CD4-positive, alpha-beta T cell treated with Interleukin-6 for 4 hours (primary cell): ENCODE results near the gene POFUT2.

Experiments used
- DNase-seq: peaks from one replicate; pipeline ENCODE4 v3.0.0-alpha.2; 2020; ENCODE audit warnings: mixed read lengths

The POFUT2 gene

DNA sequence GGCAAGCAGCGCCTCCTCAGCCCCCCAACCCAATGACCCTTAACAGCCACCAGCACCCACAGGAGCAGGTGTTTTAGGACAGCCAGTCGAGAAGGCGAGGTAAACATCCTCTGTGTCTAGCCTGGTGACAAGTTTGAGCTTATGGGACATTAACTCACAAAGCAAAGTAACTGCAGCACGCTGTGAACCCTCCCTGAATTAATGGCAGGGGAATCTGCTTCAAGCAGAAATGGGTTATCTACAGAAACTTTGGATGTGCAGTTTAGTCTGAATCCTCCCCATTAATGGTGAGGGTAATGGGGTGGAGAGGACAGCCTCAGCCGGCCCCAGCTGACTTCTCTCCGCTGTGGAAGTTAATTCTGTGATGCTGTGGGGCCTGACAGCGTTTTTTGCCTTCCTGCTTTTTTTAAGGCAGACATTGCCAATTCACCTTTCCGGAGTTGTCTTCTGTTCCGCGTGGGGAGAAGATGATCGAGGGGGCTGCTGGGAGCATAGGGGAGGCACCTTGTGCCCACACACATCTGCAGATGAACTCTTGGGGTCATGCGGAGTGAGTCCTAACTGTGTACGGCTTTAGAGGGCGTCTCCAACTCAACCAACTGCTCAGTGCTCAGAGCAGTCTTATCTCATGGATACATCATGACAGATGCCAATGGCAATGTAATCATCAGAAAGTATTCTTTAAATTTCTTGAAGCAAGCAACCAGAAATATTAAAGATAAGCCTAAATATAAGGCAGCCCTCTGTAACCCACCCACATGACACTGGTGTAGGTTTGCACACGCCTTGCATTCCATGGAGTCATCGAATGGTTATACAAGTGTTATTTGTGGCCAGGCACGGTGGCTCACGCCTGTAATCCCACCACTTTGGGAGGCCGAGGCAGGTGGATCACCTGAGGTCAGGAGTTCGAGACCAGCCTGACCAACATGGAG is 41.0 kb downstream of the POFUT2 start:
- no peak for DNase-seq

- DNase-seq, result no peak
Observed at GRCh38 chr21:45244799-45245340, 42.8 kb downstream of the POFUT2 start.

DNA sequence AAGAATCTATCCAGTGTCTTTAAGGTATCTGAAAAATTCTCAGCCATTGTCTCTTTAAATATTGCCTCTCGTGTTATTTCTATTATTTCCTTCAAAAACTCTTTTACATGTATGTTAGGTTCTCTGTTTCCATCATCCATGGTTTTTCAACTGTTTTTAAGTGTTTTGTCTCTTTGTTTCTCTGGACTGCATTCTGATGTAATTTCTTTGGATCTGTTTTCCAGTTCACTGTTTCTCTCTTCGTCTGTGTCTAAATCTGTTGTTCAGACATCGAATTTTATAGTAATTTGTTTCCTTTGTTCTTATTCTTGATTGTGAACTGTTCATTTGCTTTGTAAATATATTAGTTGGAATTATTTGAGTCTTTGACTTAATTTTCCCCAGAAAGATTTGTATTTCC is 44.1 kb downstream of the POFUT2 start:
- no peak for DNase-seq

DNA sequence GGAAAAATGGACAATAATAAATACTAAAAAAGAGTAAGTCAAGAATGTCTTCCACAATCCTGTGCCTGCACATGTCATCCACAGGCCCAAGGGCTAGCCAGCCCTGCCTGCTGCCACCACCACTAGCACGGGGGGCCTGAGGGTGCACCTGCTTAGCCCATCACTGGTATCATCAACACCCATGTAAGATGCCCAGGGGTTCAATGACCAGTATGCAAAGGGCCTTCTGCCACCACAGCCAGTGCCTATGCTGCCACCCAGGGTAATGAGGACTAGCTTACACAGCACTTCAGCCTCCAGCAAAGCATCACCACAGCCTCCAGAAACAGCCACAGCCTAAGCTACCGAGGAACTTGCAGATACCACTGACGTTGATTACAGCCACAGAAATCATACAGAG is 46.3 kb downstream of the POFUT2 start:
- no peak for DNase-seq

- no peak for DNase-seq
Observed at GRCh38 chr21:45237401-45237800, 50.3 kb downstream of the POFUT2 start.

GRCh38 chr21:45236481-45236880 is 51.2 kb downstream of the POFUT2 start:
- DNase-seq, result no peak

- no peak for DNase-seq
Observed at GRCh38 chr21:45235488-45235887, 52.2 kb downstream of the POFUT2 start.

DNA sequence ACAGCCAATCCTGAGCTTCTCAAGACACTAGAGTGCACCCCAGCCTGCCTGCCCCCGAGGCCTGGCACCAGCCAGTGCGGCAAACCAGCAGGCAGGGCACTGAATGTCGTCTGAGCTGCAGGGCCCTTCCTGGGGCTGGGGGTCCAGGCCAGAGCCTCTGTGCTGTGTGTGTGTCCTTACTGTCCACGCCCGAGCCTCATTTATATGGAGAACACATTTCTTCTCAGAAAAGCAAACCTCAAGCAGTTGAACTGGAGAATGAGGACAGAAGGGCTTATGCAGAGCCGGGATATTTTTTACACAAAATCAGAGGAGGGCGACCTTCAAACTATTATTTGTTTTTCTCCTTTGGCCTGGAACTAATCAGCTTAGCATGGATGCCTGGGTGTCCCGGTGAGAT is 52.7 kb downstream of the POFUT2 start:
- no peak for DNase-seq

DNA sequence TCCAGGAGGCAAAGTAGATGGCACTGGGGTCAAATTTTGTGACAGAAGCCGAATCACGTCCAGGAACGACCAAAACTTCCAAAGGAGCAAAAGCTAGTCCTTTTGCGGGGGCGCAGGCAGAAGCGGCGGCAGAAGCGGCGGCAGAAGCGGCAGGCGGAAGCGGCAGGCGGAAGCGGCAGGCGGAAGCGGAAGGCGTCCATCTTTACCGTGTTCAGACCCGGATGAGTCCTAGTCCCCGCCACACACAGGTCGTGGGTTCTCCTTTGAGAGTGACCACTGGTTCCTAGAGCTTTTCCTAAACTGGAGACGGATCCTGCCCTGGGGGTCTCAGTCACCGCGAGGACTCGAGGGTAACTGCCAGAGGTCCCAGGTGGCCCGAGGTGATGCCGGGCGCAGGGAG is 53.6 kb downstream of the POFUT2 start:
- no peak for DNase-seq

- no peak for DNase-seq
Observed at GRCh38 chr21:45231705-45232104, 56.0 kb downstream of the POFUT2 start.

GRCh38 chr21:45228656-45229240 is 58.9 kb downstream of the POFUT2 start:
- no peak for DNase-seq

- DNase-seq, result peak; percentile 74
Observed at GRCh38 chr21:45228171-45228641, 59.5 kb downstream of the POFUT2 start.

- no peak for DNase-seq
Observed at GRCh38 chr21:45227735-45228134, 60.0 kb downstream of the POFUT2 start.

DNA sequence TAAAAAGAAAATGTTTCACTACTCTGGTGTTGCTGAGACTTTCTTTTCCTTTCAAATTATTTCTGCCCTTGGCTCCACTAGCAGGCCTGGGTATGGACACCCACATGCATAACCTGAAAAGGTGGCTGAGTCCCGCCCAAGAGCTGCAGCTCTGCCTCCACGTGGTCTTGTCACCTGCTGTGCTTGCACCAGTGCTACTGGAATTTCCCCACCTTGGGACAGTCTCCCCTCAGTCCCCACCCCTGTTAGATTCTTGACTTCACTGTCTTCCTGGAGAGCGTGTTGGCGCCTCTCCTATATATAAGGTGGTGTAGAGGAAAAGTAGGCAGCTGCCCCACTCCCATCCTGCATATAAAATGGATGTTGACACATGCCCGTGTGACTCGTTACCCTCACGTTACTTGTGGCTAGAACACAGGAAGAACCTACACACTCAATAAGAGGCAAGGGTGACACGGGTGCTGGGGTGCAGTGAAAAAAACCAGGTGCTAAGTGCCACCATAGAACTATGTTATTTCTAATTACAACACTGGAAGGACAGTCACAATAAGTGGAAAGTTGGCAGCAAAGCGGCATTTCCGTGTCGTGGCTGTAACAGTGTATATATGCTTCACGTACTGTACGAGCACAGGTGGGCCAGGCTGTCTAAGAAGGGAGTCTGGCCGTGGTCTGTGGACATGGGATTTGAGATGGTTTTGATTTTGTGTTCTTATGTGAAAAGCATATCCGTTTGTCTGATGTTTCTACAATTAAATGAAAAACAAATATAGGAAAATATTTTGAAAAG is 61.0 kb downstream of the POFUT2 start:
- peak; percentile 49 for DNase-seq

DNA sequence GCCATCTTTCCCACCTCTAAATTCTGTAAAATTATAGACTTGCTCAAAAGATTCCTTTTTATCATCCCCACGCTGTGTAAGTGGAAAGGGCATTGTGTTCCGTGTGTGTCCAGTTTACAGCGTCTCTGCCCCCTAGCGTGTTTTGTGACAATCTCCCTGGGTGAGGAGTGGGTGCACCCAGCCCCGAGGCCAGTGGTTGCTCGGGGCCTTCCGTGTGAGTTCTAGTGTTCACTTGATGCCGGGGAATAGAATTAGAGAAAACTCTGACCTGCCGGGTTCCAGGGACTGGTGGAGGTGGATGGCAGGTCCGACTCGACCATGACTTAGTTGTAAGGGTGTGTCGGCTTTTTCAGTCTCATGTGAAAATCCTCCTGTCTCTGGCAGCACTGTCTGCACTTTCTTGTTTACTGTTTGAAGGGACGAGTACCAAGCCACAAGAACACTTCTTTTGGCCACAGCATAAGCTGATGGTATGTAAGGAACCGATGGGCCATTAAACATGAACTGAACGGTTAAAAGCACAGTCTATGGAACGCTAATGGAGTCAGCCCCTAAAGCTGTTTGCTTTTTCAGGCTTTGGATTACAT is 61.9 kb downstream of the POFUT2 start:
- no peak for DNase-seq

DNA sequence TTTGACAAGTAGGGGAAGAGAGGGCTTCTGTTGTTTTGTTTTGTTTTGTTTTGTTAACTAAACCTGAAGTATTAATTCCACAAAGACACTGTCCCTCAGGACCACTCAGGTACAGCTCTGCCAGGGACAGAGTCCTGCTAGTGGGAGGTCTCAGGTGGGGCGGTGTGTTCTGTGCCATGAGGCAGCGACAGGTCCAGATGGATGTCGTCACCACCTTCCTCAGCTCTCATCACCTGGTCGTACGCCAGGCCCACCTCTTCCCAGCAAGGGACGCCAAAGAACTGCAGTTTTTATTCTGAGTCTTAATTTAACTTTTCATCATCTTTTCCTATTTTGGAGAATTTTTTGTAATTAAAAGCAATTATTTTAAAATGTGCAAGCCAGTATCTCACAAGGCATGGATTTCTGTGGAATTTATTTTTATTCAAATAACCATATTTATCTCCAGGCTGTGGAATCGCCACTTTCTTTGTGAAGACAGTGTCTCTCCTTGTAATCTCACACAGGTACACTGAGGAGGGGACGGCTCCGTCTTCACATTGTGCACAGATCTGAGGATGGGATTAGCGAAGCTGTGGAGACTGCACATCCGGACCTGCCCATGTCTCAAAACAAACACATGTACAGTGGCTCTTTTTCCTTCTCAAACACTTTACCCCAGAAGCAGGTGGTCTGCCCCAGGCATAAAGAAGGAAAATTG is 62.5 kb downstream of the POFUT2 start:
- no peak for DNase-seq

DNA sequence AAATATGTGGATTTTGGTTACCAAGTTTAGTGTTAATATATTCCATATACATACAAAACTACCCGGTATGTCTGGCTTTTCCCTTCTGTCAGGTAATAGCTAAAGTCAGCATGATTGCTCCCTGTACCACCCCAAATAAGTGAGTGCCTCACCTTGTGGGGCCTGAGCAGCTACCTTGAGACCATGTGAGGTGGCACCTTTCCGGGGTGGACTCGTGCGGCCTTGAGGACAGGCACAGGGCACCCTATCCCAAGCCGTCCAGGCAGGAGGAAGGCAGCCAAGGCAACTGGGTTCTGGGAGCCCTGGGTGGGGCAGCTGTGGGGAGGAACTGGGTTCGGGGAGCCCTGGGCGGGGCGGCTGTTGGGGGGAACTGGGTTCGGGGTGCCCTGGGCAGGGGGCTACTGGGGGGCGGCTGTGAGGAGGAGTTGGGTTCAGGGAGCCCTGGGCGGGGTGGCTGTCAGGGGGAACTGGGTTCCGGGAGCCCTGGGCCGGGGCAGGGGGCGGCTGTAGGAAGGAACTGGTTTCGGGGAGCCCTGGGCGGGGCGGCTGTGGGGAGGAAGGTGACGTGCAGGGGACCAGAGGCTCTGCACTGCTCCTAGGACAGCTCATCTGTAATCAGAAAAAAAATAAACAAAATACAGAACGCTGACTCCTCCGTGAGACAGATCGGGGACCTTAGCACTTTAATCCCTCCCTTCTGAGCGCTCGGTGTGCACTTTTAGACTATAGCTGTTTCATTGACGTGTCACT is 63.3 kb downstream of the POFUT2 start:
- peak; percentile 74 for DNase-seq

- no peak for DNase-seq
Observed at GRCh38 chr21:45223236-45224185, 64.2 kb downstream of the POFUT2 start.

- no peak for DNase-seq
Observed at GRCh38 chr21:45222001-45222400, 65.7 kb downstream of the POFUT2 start.
